HG03108 (cell line): ENCODE results near the gene CD63.
A peak's percentile ranks its signal among the peaks of the same experiment; 100 is the strongest.

Experiments used
- ATAC-seq: cut with Tn5 transposase; IDR thresholded peaks from one replicate; pipeline ENCODE4 v1.9.1; 2021; ENCODE audit warnings: moderate library complexity; ENCODE audit not compliant: unreplicated experiment

CD63 gene

GRCh38 chr12:55722948-55723347 lies 5.9 kb downstream of the CD63 start:
- ATAC-seq, result no peak

- no peak for ATAC-seq
These were observed 7.1 kb downstream of the CD63 start for GRCh38 chr12:55721601-55722213.

- no peak for ATAC-seq
These were observed 7.8 kb downstream of the CD63 start for GRCh38 chr12:55720894-55721444.

GRCh38 chr12:55720071-55720564 lies 8.7 kb downstream of the CD63 start, which contains the start of gene RDH5:
TSS of gene RDH5 (plus strand) at chr12:55720393. CDS start at chr12:55721185, 792 bp downstream.
- no peak for ATAC-seq

- no peak for ATAC-seq
These were observed 9.4 kb downstream of the CD63 start for GRCh38 chr12:55719371-55719770.

GRCh38 chr12:55718624-55719275 lies 10.1 kb downstream of the CD63 start:
- no peak for ATAC-seq

DNA sequence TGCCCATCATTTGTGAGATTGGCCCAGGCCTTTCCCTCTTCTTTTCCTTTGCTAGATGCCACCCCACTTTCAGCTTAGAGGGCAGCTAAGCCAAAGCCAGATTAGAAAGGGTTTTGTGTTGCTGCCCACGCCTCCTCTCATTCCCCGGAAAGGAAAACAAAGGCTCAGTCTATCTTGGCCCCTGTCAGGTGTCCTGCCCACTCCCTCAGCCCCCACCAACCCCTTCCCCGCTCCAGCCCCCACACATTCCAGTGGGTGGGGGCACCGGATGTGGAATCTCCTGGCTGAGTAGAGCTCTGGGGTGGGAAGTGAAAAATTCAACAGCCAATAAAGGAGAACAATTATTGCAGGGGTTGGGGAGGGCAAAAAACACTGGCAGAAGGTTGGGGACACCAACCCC lies 10.8 kb downstream of the CD63 start:
- ATAC-seq, result no peak

- ATAC-seq, result no peak
These were observed 11.5 kb downstream of the CD63 start for GRCh38 chr12:55717011-55718007.

- ATAC-seq, result no peak
These were observed 12.2 kb downstream of the CD63 start for GRCh38 chr12:55716582-55716957.

DNA sequence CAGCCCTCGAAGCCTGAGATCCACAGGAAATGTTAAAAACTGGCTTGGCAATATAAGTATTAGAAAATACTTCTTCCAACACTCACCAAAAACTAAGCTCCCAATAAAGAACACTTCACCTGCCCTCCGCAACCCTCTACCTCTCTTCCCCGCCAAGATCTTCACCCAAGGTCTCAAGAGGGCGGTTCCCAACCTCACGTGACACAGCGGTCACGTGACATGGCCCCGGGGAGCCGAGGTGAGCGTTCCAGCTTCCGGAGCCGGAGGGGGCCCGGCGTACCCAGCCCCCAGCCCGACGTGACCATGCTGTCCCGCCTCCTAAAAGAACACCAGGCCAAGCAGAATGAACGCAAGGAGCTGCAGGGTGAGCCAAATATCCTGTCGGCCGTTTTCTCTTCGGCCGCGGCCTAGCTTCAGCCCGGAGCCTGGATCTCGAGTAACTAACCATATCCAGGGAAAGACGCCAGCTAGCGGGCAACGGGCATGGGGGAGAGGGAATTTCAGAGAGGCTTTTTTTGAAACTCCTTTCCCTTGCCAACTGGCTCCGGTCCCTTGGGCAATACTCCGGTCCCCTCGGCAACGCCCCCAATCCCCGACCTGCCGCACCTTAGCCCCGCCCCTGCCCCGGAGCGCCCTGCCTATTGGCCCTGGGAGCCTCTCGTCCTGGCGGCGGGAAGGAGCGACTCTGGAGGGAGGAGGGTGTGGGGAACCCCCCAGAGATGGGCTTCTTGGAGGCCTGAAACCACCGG lies 12.8 kb downstream of the CD63 start, which contains the start of gene BLOC1S1:
BLOC1S1 (plus strand) TSS at position 214 of the 749 bp plus-strand sequence; CDS start at position 220, 6 bp downstream.
- peak; percentile 87 for ATAC-seq

GRCh38 chr12:55715169-55715764 lies 13.5 kb downstream of the CD63 start:
- no peak for ATAC-seq

- no peak for ATAC-seq
These were observed 15.1 kb downstream of the CD63 start for GRCh38 chr12:55713721-55714120.

- ATAC-seq, result no peak
These were observed 16.0 kb downstream of the CD63 start for GRCh38 chr12:55712700-55713415.

GRCh38 chr12:55711786-55712553 lies 16.8 kb downstream of the CD63 start:
- no peak for ATAC-seq

DNA sequence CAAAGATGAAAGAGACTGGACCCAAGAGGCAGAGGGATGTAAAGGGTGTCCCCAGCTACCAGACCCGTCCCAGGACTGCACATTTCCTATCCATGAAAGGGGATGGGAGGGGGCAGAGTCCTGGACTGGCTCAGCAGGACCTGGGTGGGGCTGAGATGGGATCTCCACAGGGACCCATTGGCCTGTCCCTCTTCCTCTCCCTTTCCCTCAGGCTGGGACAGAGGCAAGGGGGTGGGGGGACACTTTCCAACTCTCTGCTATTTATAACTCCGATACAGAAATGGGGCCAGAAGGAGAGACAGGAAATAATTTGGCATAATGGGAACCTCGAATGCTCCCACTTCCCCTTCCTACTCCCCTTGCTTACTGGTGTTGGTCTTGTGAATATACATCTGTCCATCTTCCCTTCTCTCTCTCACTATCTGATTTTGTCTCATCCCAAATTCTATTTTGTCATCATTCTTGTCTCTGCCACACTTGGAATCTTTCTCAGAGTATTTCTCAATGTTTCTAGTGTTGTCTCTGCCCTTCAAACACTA lies 20.0 kb downstream of the CD63 start:
- no peak for ATAC-seq

GRCh38 chr12:55707841-55708694 lies 20.7 kb downstream of the CD63 start, which contains the start of gene ITGA7:
TSS of gene ITGA7 (minus strand) at chr12:55707904. CDS start at chr12:55707682, 222 bp downstream.
- no peak for ATAC-seq

GRCh38 chr12:55707219-55707671 lies 21.6 kb downstream of the CD63 start:
- no peak for ATAC-seq
